Stimulated activated CD4-positive, alpha-beta T cell treated with anti-CD3 and anti-CD28 coated beads, Interleukin-4, amount 100 ng/mL, for 24 hours (primary cell): ENCODE results near the gene TEPSIN.
A peak's percentile ranks its signal among the peaks of the same experiment; 100 is the strongest.

ENCODE experiments used
- DNase-seq: peaks from one replicate; pipeline ENCODE4 v3.0.0-alpha.2; 2020

The TEPSIN gene

GRCh38 chr17:81218459-81218858 lies 20.4 kb downstream of the TEPSIN start:
- DNase-seq = no peak

GRCh38 chr17:81217491-81217890 lies 21.4 kb downstream of the TEPSIN start:
- DNase-seq = no peak

- DNase-seq = no peak
Measured at GRCh38 chr17:81213978-81214377, 24.9 kb downstream of the TEPSIN start.

- no peak for DNase-seq
Measured at GRCh38 chr17:81212365-81212764, 26.5 kb downstream of the TEPSIN start.

GRCh38 chr17:81210868-81211267 lies 28.0 kb downstream of the TEPSIN start:
- DNase-seq = no peak

GRCh38 chr17:81210466-81210865 lies 28.4 kb downstream of the TEPSIN start:
- DNase-seq = no peak

GRCh38 chr17:81209141-81209540 lies 29.7 kb downstream of the TEPSIN start:
- no peak for DNase-seq

- no peak for DNase-seq
Measured at GRCh38 chr17:81208651-81209050, 30.2 kb downstream of the TEPSIN start.

- DNase-seq = no peak
Measured at GRCh38 chr17:81207610-81208581, 31.0 kb downstream of the TEPSIN start.

- no peak for DNase-seq
Measured at GRCh38 chr17:81206657-81207056, 32.2 kb downstream of the TEPSIN start.

GRCh38 chr17:81206166-81206565 lies 32.7 kb downstream of the TEPSIN start:
- DNase-seq = no peak

- no peak for DNase-seq
Measured at GRCh38 chr17:81204578-81204977, 34.3 kb downstream of the TEPSIN start.

- DNase-seq = no peak
Measured at GRCh38 chr17:81203136-81203535, 35.7 kb downstream of the TEPSIN start.

- DNase-seq = no peak
Measured at GRCh38 chr17:81202318-81202717, 36.5 kb downstream of the TEPSIN start.

GRCh38 chr17:81200695-81201580 lies 37.9 kb downstream of the TEPSIN start:
- DNase-seq = peak; percentile 26

- DNase-seq = no peak
Measured at GRCh38 chr17:81200201-81200600, 38.7 kb downstream of the TEPSIN start.

GRCh38 chr17:81199482-81199830 lies 39.4 kb downstream of the TEPSIN start:
- no peak for DNase-seq

GRCh38 chr17:81198826-81199481 lies 39.9 kb downstream of the TEPSIN start:
- no peak for DNase-seq

GRCh38 chr17:81197831-81198490 lies 40.9 kb downstream of the TEPSIN start:
- DNase-seq = no peak

GRCh38 chr17:81197409-81197795 lies 41.5 kb downstream of the TEPSIN start:
- DNase-seq = no peak

GRCh38 chr17:81196505-81197408 lies 42.1 kb downstream of the TEPSIN start:
- DNase-seq = no peak
